CD8-positive, alpha-beta memory T cell (primary cell): ENCODE data around the gene ZNF148. TPM values are rescaled to one million over a fixed set of nuclear protein-coding genes. Genes with fewer than 3 reads are reported as not detected.
A peak's percentile ranks its signal among the peaks of the same experiment; 100 is the strongest.

Experiments used
- CTCF ChIA-PET: fragments of 350-600 bp; sonication (Branson Sonifier 250); formaldehyde crosslinking; loops from one replicate; lab custom pipeline; 2021; ENCODE audit warnings: antibody characterized with exemption; lab: Charles Lee
- POLR2A ChIA-PET: fragments of 350-600 bp; sonication (Branson Sonifier 250); formaldehyde crosslinking; loops from one replicate; lab custom pipeline; 2021; ENCODE audit warnings: antibody characterized with exemption; lab: Charles Lee
- DNase-seq, 5 donors: peaks; one replicate each; pipeline versions ENCODE4 v3.0.0 to v3.0.0-alpha.2; 2020 to 2022; ENCODE audit warnings: mixed read lengths in 1 of 5
- H3K27ac ChIP-seq: one replicate; pipeline ENCODE4 v1.7.0; 2013; ENCODE audit warnings: low read depth, mild to moderate bottlenecking, low read length, moderate library complexity
- H3K27me3 ChIP-seq: 2 replicates; pipeline ENCODE4 v1.7.0; 2013; ENCODE audit warnings: low read length, mild to moderate bottlenecking; ENCODE audit not compliant: insufficient read depth, poor library complexity, severe bottlenecking
- H3K36me3 ChIP-seq: 2 replicates; pipeline ENCODE4 v1.7.0; 2013; ENCODE audit warnings: mild to moderate bottlenecking, low read length, moderate library complexity; ENCODE audit not compliant: insufficient read depth
- H3K4me1 ChIP-seq: 2 replicates; pipeline ENCODE4 v1.7.0; 2013; ENCODE audit warnings: mild to moderate bottlenecking, low read length, moderate library complexity; ENCODE audit not compliant: insufficient read depth
- H3K4me3 ChIP-seq: 2 replicates; pipeline ENCODE4 v1.7.0; 2013; ENCODE audit warnings: mild to moderate bottlenecking, low read length
- H3K9me3 ChIP-seq: 2 replicates; pipeline ENCODE4 v1.7.0; 2013; ENCODE audit warnings: mild to moderate bottlenecking, low read length
- H3K27ac Mint-ChIP-seq, 8 donors: one replicate each; pipeline ENCODE4 v1.8.0; 2020 to 2021; ENCODE audit warnings: mixed read lengths in 8 of 8, mild to moderate bottlenecking in 6 of 8, inconsistent platforms in 3 of 8, moderate library complexity in 3 of 8
- H3K27me3 Mint-ChIP-seq, 2 donors: one replicate each; pipeline ENCODE4 v1.8.0; 2020 to 2021; ENCODE audit warnings: mixed read lengths in 2 of 2, mild to moderate bottlenecking in 1 of 2, moderate library complexity in 1 of 2
- H3K36me3 Mint-ChIP-seq, 3 donors: one replicate each; pipeline ENCODE4 v1.8.0; 2020 to 2021; ENCODE audit warnings: mixed read lengths in 3 of 3, inconsistent platforms in 1 of 3, mild to moderate bottlenecking in 1 of 3
- H3K4me1 Mint-ChIP-seq, 3 donors: one replicate each; pipeline ENCODE4 v1.8.0; 2020 to 2021; ENCODE audit warnings: mixed read lengths in 3 of 3, inconsistent platforms in 1 of 3, mild to moderate bottlenecking in 1 of 3
- H3K4me3 Mint-ChIP-seq, 7 donors: one replicate each; pipeline ENCODE4 v1.8.0; 2020 to 2021; ENCODE audit warnings: mixed read lengths in 7 of 7, mild to moderate bottlenecking in 6 of 7, moderate library complexity in 4 of 7, inconsistent platforms in 2 of 7
- H3K9me3 Mint-ChIP-seq, 5 donors: one replicate each; pipeline ENCODE4 v1.8.0; 2020 to 2022; ENCODE audit warnings: mixed read lengths in 5 of 5, mild to moderate bottlenecking in 3 of 5, moderate library complexity in 2 of 5, inconsistent platforms in 1 of 5
- polyA plus RNA-seq: library from polyadenylated mRNA; unstranded; fragments of 300-500 nt; fragmentation: Illumina TruSeq; gene quantifications from one replicate; pipeline ENCODE4 v1.2.3, GENCODE V29; 2021
- total RNA-seq, 2 experiments: library from RNA; stranded (reverse); gene quantifications; one replicate each; pipeline ENCODE4 v1.2.3, GENCODE V29; 2021

Gene ZNF148
- total and polyA plus RNA-seq, 3 experiments from 2014 or later: 35.4 to 69.6 (median 39.3) TPM

GRCh38 chr3:125246237-125246636 is 128.9 kb downstream of the ZNF148 start:
- CTCF ChIA-PET: interaction anchor here (1.4 kb wide), 1 partner anchor 34 kb away, joined by 3 read pairs; no protein-coding TSS in a partner anchor
- no peaks in the 10 kb centered on the region for H3K36me3 ChIP-seq
- H3K4me3 ChIP-seq: no peak overlapping the region
- peaks cover 10 to 14% (median 11%) of the 10 kb centered on the region in 3 donors for H3K4me1 Mint-ChIP-seq
- H3K36me3 Mint-ChIP-seq: peaks cover 8 to 29% (median 9%) of the 10 kb centered on the region in 3 donors
- POLR2A ChIA-PET: no interaction called here
- H3K4me1 ChIP-seq: no peaks in the 10 kb centered on the region
- H3K9me3 ChIP-seq: no peaks in the 10 kb centered on the region
- no peaks in the 10 kb centered on the region for H3K27me3 ChIP-seq
- DNase-seq: no peak
- H3K9me3 Mint-ChIP-seq: no peaks in the 10 kb centered on the region
- H3K27ac Mint-ChIP-seq: no peak overlapping the region
- no peak overlapping the region for H3K4me3 Mint-ChIP-seq
- H3K27ac ChIP-seq: no peak overlapping the region
- no peaks in the 10 kb centered on the region for H3K27me3 Mint-ChIP-seq

- no peak overlapping the region for H3K4me3 Mint-ChIP-seq
- no peak overlapping the region for H3K27ac ChIP-seq
- H3K27me3 ChIP-seq: no peaks in the 10 kb centered on the region
- no peaks in the 10 kb centered on the region for H3K4me1 ChIP-seq
- POLR2A ChIA-PET: no interaction called here
- no peaks in the 10 kb centered on the region for H3K27me3 Mint-ChIP-seq
- no peaks in the 10 kb centered on the region for H3K9me3 Mint-ChIP-seq
- H3K4me1 Mint-ChIP-seq: peaks cover 13 to 21% (median 16%) of the 10 kb centered on the region in 3 donors
- H3K27ac Mint-ChIP-seq: peak overlapping the region in 5 of 8 donors; percentile 4 to 62 (median 12)
- DNase-seq: no peak
- H3K9me3 ChIP-seq: no peaks in the 10 kb centered on the region
- no peaks in the 10 kb centered on the region for H3K36me3 ChIP-seq
- H3K4me3 ChIP-seq: no peak overlapping the region
- peaks cover 4 to 26% (median 4%) of the 10 kb centered on the region in 3 donors for H3K36me3 Mint-ChIP-seq
- CTCF ChIA-PET: no interaction called here
These were observed 129.6 kb downstream of the ZNF148 start for GRCh38 chr3:125245521-125245920.

- Mint-ChIP-seq H3K9me3 (no peaks in the 10 kb centered on the region), H3K27me3 (peaks cover 0 to 1% of the 10 kb centered on the region in 2 donors), H3K4me3 (peak overlapping the region in 1 of 7 donors; percentile 21), H3K4me1 (peaks cover 12 to 32% (median 21%) of the 10 kb centered on the region in 3 donors), H3K36me3 (peaks cover 9 to 36% (median 14%) of the 10 kb centered on the region in 3 donors), H3K27ac (peak overlapping the region in 1 of 8 donors; percentile 13)
- DNase-seq: no peak
- H3K36me3 ChIP-seq: no peaks in the 10 kb centered on the region
- H3K27ac ChIP-seq: no peak overlapping the region
- H3K4me1 ChIP-seq: no peaks in the 10 kb centered on the region
- POLR2A ChIA-PET: no interaction called here
- no peak overlapping the region for H3K4me3 ChIP-seq
- CTCF ChIA-PET: no interaction called here
- no peaks in the 10 kb centered on the region for H3K9me3 ChIP-seq
- no peaks in the 10 kb centered on the region for H3K27me3 ChIP-seq
These were observed 134.6 kb downstream of the ZNF148 start for GRCh38 chr3:125240496-125240895.

GRCh38 chr3:125239266-125239665 is 135.9 kb downstream of the ZNF148 start:
- peaks cover 0 to 1% of the 10 kb centered on the region in 2 donors for H3K27me3 Mint-ChIP-seq
- peak overlapping the region in 2 of 8 donors; percentile 31 to 65 for H3K27ac Mint-ChIP-seq
- no peaks in the 10 kb centered on the region for H3K27me3 ChIP-seq
- no peaks in the 10 kb centered on the region for H3K36me3 ChIP-seq
- no peak overlapping the region for H3K27ac ChIP-seq
- no peaks in the 10 kb centered on the region for H3K4me1 ChIP-seq
- H3K4me3 Mint-ChIP-seq: no peak overlapping the region
- ChIA-PET CTCF (no interaction called here), POLR2A (no interaction called here)
- no peaks in the 10 kb centered on the region for H3K9me3 ChIP-seq
- H3K4me3 ChIP-seq: no peak overlapping the region
- H3K4me1 Mint-ChIP-seq: peaks cover 12 to 27% (median 21%) of the 10 kb centered on the region in 3 donors
- H3K9me3 Mint-ChIP-seq: no peaks in the 10 kb centered on the region
- H3K36me3 Mint-ChIP-seq: peaks cover 15 to 36% (median 16%) of the 10 kb centered on the region in 3 donors
- DNase-seq: no peak

GRCh38 chr3:125238759-125239158 is 136.4 kb downstream of the ZNF148 start:
- CTCF ChIA-PET: no interaction called here

GRCh38 chr3:125236331-125236903 is 138.7 kb downstream of the ZNF148 start:
- Mint-ChIP-seq H3K27ac (no peak overlapping the region), H3K4me1 (peaks cover 11 to 25% (median 16%) of the 10 kb centered on the region in 3 donors), H3K4me3 (no peak overlapping the region), H3K36me3 (peaks cover 20 to 50% (median 25%) of the 10 kb centered on the region in 3 donors), H3K27me3 (peaks cover 0 to 1% of the 10 kb centered on the region in 2 donors), H3K9me3 (no peaks in the 10 kb centered on the region)
- no peaks in the 10 kb centered on the region for H3K27me3 ChIP-seq
- ChIA-PET CTCF (no interaction called here), POLR2A (no interaction called here)
- DNase-seq: no peak
- peaks cover 12% of the 10 kb centered on the region for H3K36me3 ChIP-seq
- no peaks in the 10 kb centered on the region for H3K9me3 ChIP-seq
- H3K4me1 ChIP-seq: no peaks in the 10 kb centered on the region
- H3K27ac ChIP-seq: no peak overlapping the region
- H3K4me3 ChIP-seq: no peak overlapping the region

More at GRCh38 chr3:125238759-125239158, 136.4 kb downstream of the ZNF148 start:
- DNase-seq: no peak
- Histone ChIP-seq H3K36me3 (no peaks in the 10 kb centered on the region), H3K27me3 (no peaks in the 10 kb centered on the region), H3K27ac (no peak overlapping the region), H3K9me3 (no peaks in the 10 kb centered on the region), H3K4me1 (no peaks in the 10 kb centered on the region), H3K4me3 (no peak overlapping the region)
- Mint-ChIP-seq H3K4me1 (peaks cover 12 to 27% (median 21%) of the 10 kb centered on the region in 3 donors), H3K27ac (peak overlapping the region in 1 of 8 donors; percentile 65), H3K27me3 (peaks cover 0 to 1% of the 10 kb centered on the region in 2 donors), H3K9me3 (no peaks in the 10 kb centered on the region), H3K4me3 (no peak overlapping the region), H3K36me3 (peaks cover 15 to 35% (median 18%) of the 10 kb centered on the region in 3 donors)
- POLR2A ChIA-PET: no interaction called here

- no peak for DNase-seq
- Mint-ChIP-seq H3K36me3 (peaks cover 22 to 55% (median 25%) of the 10 kb centered on the region in 3 donors), H3K9me3 (no peaks in the 10 kb centered on the region), H3K4me1 (peaks cover 3 to 14% (median 8%) of the 10 kb centered on the region in 3 donors), H3K27me3 (peaks cover 0 to 1% of the 10 kb centered on the region in 2 donors), H3K27ac (no peak overlapping the region), H3K4me3 (no peak overlapping the region)
- H3K27me3 ChIP-seq: no peaks in the 10 kb centered on the region
- POLR2A ChIA-PET: no interaction called here
- H3K27ac ChIP-seq: no peak overlapping the region
- H3K9me3 ChIP-seq: no peaks in the 10 kb centered on the region
- CTCF ChIA-PET: no interaction called here
- no peaks in the 10 kb centered on the region for H3K4me1 ChIP-seq
- peaks cover 12% of the 10 kb centered on the region for H3K36me3 ChIP-seq
- no peak overlapping the region for H3K4me3 ChIP-seq
These were observed 140.3 kb downstream of the ZNF148 start for GRCh38 chr3:125234831-125235230.

- Mint-ChIP-seq H3K9me3 (no peaks in the 10 kb centered on the region), H3K27me3 (no peaks in the 10 kb centered on the region), H3K36me3 (peaks cover 18 to 65% (median 25%) of the 10 kb centered on the region in 3 donors), H3K27ac (no peak overlapping the region), H3K4me3 (no peak overlapping the region), H3K4me1 (peaks cover 0 to 4% (median 4%) of the 10 kb centered on the region in 3 donors)
- H3K27ac ChIP-seq: no peak overlapping the region
- no peak for DNase-seq
- POLR2A ChIA-PET: interaction anchor here (0.5 kb wide), 1 partner anchor 53 kb away, joined by 4 read pairs; no protein-coding TSS in a partner anchor
- H3K4me1 ChIP-seq: no peaks in the 10 kb centered on the region
- no peaks in the 10 kb centered on the region for H3K9me3 ChIP-seq
- CTCF ChIA-PET: no interaction called here
- peaks cover 16% of the 10 kb centered on the region for H3K36me3 ChIP-seq
- no peaks in the 10 kb centered on the region for H3K27me3 ChIP-seq
- no peak overlapping the region for H3K4me3 ChIP-seq
These were observed 142.7 kb downstream of the ZNF148 start for GRCh38 chr3:125232401-125232800.
